HepG2 (cell line): ENCODE results near the gene IZUMO4. TPM values are rescaled to one million over a fixed set of nuclear protein-coding genes. Genes with fewer than 3 reads are reported as not detected.

ENCODE experiments used
- ARHGAP35 ChIP-seq: sonication (generic); formaldehyde crosslinking; IDR thresholded peaks from 2 replicates; pipeline ENCODE4 v1.9.0; 2022; ENCODE audit warnings: mild to moderate bottlenecking, inconsistent platforms, moderate library complexity, missing genetic modification reagents, borderline replicate concordance
- CHD4 ChIP-seq: fragments of 200-600 bp; sonication (generic); IDR thresholded peaks from 2 replicates; pipeline ENCODE4 v1.7.0; 2017; ENCODE audit warnings: mild to moderate bottlenecking, low read length, borderline replicate concordance
- MAFF ChIP-seq: IDR thresholded peaks from 2 replicates; pipeline ENCODE4 v1.6.1; 2011; ENCODE audit warnings: low read depth, low read length, improper control_type of control experiment
- MED1 ChIP-seq: sonication (generic); formaldehyde crosslinking; IDR thresholded peaks from 2 replicates; pipeline ENCODE4 v1.4.0; 2020; ENCODE audit warnings: missing genetic modification reagents
- MLLT10 ChIP-seq: sonication (generic); formaldehyde crosslinking; IDR thresholded peaks from 2 replicates; pipeline ENCODE4 v1.4.0; 2020; ENCODE audit warnings: missing genetic modification reagents
- NCOA5 ChIP-seq: sonication (generic); formaldehyde crosslinking; IDR thresholded peaks from 2 replicates; pipeline ENCODE4 v1.4.0; 2020; ENCODE audit warnings: missing genetic modification reagents
- POLR2AphosphoS2 ChIP-seq: IDR thresholded peaks from 2 replicates; pipeline ENCODE4 v1.6.1; 2011; ENCODE audit warnings: low read depth, low read length, improper control_type of control experiment
- RBFOX2 ChIP-seq: fragments of 200-400 bp; formaldehyde crosslinking; IDR thresholded peaks from 2 replicates; pipeline ENCODE4 v1.6.1; 2017; ENCODE audit warnings: low read depth, mild to moderate bottlenecking, low read length
- ZBTB14 ChIP-seq: sonication (generic); formaldehyde crosslinking; IDR thresholded peaks from 2 replicates; pipeline ENCODE4 v1.4.0; 2020; ENCODE audit warnings: missing genetic modification reagents
- ZBTB38 ChIP-seq: sonication (generic); formaldehyde crosslinking; IDR thresholded peaks from 2 replicates; pipeline ENCODE4 v1.5.1; 2020; ENCODE audit warnings: mild to moderate bottlenecking, missing genetic modification reagents
- ZC3H4 ChIP-seq: sonication (generic); formaldehyde crosslinking; IDR thresholded peaks from 2 replicates; pipeline ENCODE4 v1.4.0; 2020; ENCODE audit warnings: missing genetic modification reagents, borderline replicate concordance
- ZFX ChIP-seq: sonication (generic); formaldehyde crosslinking; IDR thresholded peaks from 2 replicates; pipeline ENCODE4 v1.4.0; 2020; ENCODE audit warnings: mild to moderate bottlenecking, low read depth, missing genetic modification reagents, moderate library complexity
- ZNF264 ChIP-seq: sonication (generic); formaldehyde crosslinking; IDR thresholded peaks from 2 replicates; pipeline ENCODE4 v1.4.0; 2020; ENCODE audit warnings: missing genetic modification reagents
- ZNF274 ChIP-seq: sonication (generic); formaldehyde crosslinking; IDR thresholded peaks from 2 replicates; pipeline ENCODE4 v1.5.1; 2020; ENCODE audit warnings: mild to moderate bottlenecking, missing genetic modification reagents
- ZNF646 ChIP-seq: sonication (generic); formaldehyde crosslinking; IDR thresholded peaks from 2 replicates; pipeline ENCODE4 v1.9.0; 2021; ENCODE audit warnings: mild to moderate bottlenecking, missing genetic modification reagents
- ZNF746 ChIP-seq: sonication (generic); formaldehyde crosslinking; IDR thresholded peaks from 2 replicates; pipeline ENCODE4 v1.8.0; 2022; ENCODE audit warnings: mild to moderate bottlenecking, missing genetic modification reagents
- polyA plus RNA-seq, 8 experiments: library from polyadenylated mRNA; depleted of rRNA in 3 of 8; stranded (reverse) in 7 of 8; unstranded in 1 of 8; fragments of >200 nt; fragmentation: Illumina TruSeq in 4 of 8; extraction: Trizol in 4 of 8; gene quantifications; 2 replicates each; pipeline versions ENCODE4 v1.2.1 to v1.2.3, GENCODE V29; 2011 to 2016; ENCODE audit warnings: low read depth in 4 of 8, missing spikeins in 1 of 8, mixed read lengths in 1 of 8; ENCODE audit not compliant: insufficient read depth in 1 of 8
- total RNA-seq, 5 experiments: library from RNA; depleted of rRNA; stranded (reverse); fragments of >200 nt; fragmentation: Illumina TruSeq; extraction: Trizol; gene quantifications; 2 replicates each; pipeline ENCODE4 v1.2.3, GENCODE V29; 2016; ENCODE audit warnings: low read depth in 1 of 5
- TF ChIP-seq, protein P1 (sequence below): sonication (generic); formaldehyde crosslinking; IDR thresholded peaks from 2 replicates; pipeline ENCODE4 v1.9.0; 2021; ENCODE audit warnings: missing genetic modification reagents, mild to moderate bottlenecking, borderline replicate concordance
- TF ChIP-seq, protein P2 (sequence below): sonication (generic); formaldehyde crosslinking; IDR thresholded peaks from 2 replicates; pipeline ENCODE4 v1.4.0; 2020; ENCODE audit warnings: mild to moderate bottlenecking, missing genetic modification reagents
- TF ChIP-seq, protein P3 (sequence below): sonication (generic); formaldehyde crosslinking; conservative IDR thresholded peaks from 2 replicates; pipeline ENCODE4 v1.5.0; 2020; ENCODE audit warnings: missing genetic modification reagents

Gene IZUMO4
- total and polyA plus RNA-seq, 2 of the 13 experiments (the other 11 are each of a cell fraction or from before 2014, with no cell fraction given): 0.77 to 3.9 TPM

DNA sequence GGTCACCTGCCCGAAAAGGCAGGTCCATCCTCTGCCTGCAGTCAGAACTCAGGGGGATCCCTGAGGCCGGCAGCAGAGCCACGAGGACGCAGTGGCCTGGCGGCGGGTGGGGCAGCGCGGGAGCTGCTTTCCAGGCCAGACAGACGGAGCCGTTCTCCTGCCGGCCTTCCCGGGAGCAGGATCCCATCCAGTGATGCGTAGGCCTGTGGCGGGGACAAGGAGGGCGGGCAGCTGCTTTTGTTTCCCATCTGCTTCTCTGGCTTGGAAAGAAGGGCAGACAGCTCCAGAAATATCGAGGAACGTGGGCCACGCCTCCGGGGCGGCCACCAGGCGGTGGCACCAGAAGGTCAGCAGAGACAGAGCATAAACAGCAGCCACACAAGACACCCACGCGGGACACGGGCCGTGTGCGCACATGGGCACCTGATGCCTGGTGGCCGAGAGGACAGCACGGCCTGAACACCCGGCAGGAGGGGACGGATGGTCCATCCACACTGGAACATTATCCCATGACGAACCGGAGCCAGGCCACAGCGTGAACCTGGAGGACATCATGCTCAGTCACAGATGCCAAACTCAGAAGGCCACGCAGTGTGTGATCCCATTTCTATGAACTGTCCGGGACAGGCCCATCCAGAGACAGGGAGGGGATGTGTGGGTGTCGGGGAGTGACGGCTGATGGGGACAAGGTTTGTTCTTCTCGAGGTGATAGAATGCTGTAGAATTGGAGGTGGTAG, 31.8 kb upstream of the IZUMO4 start (continued):
- TF ChIP-seq MED1: peak; percentile 43; the same call in 1 of the 2 replicates
- TF ChIP-seq, protein P1, sequence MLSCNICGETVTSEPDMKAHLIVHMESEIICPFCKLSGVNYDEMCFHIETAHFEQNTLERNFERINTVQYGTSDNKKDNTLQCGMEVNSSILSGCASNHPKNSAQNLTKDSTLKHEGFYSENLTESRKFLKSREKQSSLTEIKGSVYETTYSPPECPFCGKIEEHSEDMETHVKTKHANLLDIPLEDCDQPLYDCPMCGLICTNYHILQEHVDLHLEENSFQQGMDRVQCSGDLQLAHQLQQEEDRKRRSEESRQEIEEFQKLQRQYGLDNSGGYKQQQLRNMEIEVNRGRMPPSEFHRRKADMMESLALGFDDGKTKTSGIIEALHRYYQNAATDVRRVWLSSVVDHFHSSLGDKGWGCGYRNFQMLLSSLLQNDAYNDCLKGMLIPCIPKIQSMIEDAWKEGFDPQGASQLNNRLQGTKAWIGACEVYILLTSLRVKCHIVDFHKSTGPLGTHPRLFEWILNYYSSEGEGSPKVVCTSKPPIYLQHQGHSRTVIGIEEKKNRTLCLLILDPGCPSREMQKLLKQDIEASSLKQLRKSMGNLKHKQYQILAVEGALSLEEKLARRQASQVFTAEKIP (CRISPR knock-in tag): no peak
- no peak for TF ChIP-seq ZBTB14
- TF ChIP-seq, protein P2, sequence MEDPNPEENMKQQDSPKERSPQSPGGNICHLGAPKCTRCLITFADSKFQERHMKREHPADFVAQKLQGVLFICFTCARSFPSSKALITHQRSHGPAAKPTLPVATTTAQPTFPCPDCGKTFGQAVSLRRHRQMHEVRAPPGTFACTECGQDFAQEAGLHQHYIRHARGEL: no peak
- TF ChIP-seq RBFOX2: no peak
- TF ChIP-seq ZBTB38 (CRISPR knock-in tag): no peak; the same call in 1 of the 2 replicates
- TF ChIP-seq ZNF264 (CRISPR knock-in tag): no peak
- TF ChIP-seq ARHGAP35 (CRISPR knock-in tag): no peak
- TF ChIP-seq ZNF646 (CRISPR knock-in tag): no peak
- peak; percentile 76 for TF ChIP-seq ZFX (CRISPR knock-in tag)
- TF ChIP-seq ZC3H4 (CRISPR knock-in tag): no peak
- TF ChIP-seq MLLT10 (CRISPR knock-in tag): no peak
- TF ChIP-seq CHD4: no peak
- TF ChIP-seq ZNF746: 0 out of 2 replicates have a peak, but pooled peaks have one; percentile 26
- peak; percentile 63; the same call in 1 of the 2 replicates for TF ChIP-seq ZNF274 (CRISPR knock-in tag)
- TF ChIP-seq POLR2AphosphoS2: no peak
- TF ChIP-seq, protein P3, sequence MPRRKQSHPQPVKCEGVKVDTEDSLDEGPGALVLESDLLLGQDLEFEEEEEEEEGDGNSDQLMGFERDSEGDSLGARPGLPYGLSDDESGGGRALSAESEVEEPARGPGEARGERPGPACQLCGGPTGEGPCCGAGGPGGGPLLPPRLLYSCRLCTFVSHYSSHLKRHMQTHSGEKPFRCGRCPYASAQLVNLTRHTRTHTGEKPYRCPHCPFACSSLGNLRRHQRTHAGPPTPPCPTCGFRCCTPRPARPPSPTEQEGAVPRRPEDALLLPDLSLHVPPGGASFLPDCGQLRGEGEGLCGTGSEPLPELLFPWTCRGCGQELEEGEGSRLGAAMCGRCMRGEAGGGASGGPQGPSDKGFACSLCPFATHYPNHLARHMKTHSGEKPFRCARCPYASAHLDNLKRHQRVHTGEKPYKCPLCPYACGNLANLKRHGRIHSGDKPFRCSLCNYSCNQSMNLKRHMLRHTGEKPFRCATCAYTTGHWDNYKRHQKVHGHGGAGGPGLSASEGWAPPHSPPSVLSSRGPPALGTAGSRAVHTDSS (CRISPR knock-in tag): no peak
- TF ChIP-seq NCOA5: no peak
- no peak for TF ChIP-seq MAFF
